GM12878 (cell line): ENCODE data around the gene PHLDA2. TPM values are rescaled to one million over a fixed set of nuclear protein-coding genes. Genes with fewer than 3 reads are reported as not detected.

Experiments
- ATAC-seq: fragments of 200-7000 bp; cut with Tn5 transposase; 3 replicates; pipeline ENCODE4 v1.9.1; 2020; ENCODE audit warnings: mild to moderate bottlenecking, moderate library complexity
- BruUV-seq: library from RNA; stranded (reverse); fragments of 400-500 nt; replicated peaks from 2 replicates; lab custom pipeline; 2021; lab: Mats Ljungman, UMichigan
- CTCF ChIA-PET: fragments of 300-600 bp; sonication (Branson Sonifier 250); formaldehyde crosslinking; extraction: SDS; loops from one replicate; lab custom pipeline; 2021; ENCODE audit warnings: inconsistent platforms; lab: Yijun Ruan, JAX
- POLR2A ChIA-PET: fragments of 350-600 bp; formaldehyde crosslinking; extraction: SDS; loops from one replicate; lab custom pipeline; 2021; ENCODE audit warnings: inconsistent platforms; lab: Charles Lee
- RAD21 ChIA-PET: fragments of 300-600 bp; sonication (Branson Sonifier 250); formaldehyde crosslinking; loops from one replicate; lab custom pipeline; 2023; ENCODE audit warnings: antibody characterized with exemption; ENCODE audit not compliant: unreplicated experiment; lab: Charles Lee
- SMC1A ChIA-PET: fragments of 300-600 bp; sonication (Branson Sonifier 250); formaldehyde crosslinking; loops from one replicate; lab custom pipeline; 2023; ENCODE audit not compliant: unreplicated experiment, uncharacterized antibody; lab: Charles Lee
- DNase-seq: peaks from one replicate; pipeline ENCODE4 v3.0.0-alpha.2; 2011; ENCODE audit warnings: low read depth, low spot score
- FAIRE-seq: peaks from 3 replicates; lab custom pipeline; 2011; peaks lifted over from hg19 to GRCh38; lab: Jason Lieb, UNC
- H2AFZ ChIP-seq: 2 replicates; pipeline ENCODE4 v1.6.0; 2011; ENCODE audit warnings: low read depth, low read length, control low read depth; ENCODE audit not compliant: control insufficient read depth
- H3K27ac ChIP-seq: 2 replicates; pipeline ENCODE4 v1.5.1; 2011; ENCODE audit warnings: control low read depth; ENCODE audit not compliant: control insufficient read depth, insufficient read depth
- H3K27me3 ChIP-seq, 2 experiments: replicated peaks in 1 of 2; 2 replicates each; pipeline versions ENCODE4 v1.6.0 to v1.6.1; 2011; ENCODE audit warnings: low read length in 1 of 2; ENCODE audit not compliant: control insufficient read depth in 2 of 2, insufficient read depth in 2 of 2
- H3K36me3 ChIP-seq, 2 experiments: 2 replicates each; pipeline ENCODE4 v1.5.1; 2011; ENCODE audit warnings: low read length in 1 of 2; ENCODE audit not compliant: control insufficient read depth in 2 of 2, insufficient read depth in 2 of 2
- H3K4me1 ChIP-seq: 2 replicates; pipeline ENCODE4 v1.6.1; 2011; ENCODE audit warnings: mild to moderate bottlenecking, low read length, moderate library complexity, mixed read lengths; ENCODE audit not compliant: control insufficient read depth, insufficient read depth
- H3K4me2 ChIP-seq: 2 replicates; pipeline ENCODE4 v1.6.0; 2011; ENCODE audit warnings: control low read depth; ENCODE audit not compliant: control insufficient read depth, insufficient read depth
- H3K4me3 ChIP-seq: fragments of 200-600 bp; sonication (generic); 2 replicates; pipeline ENCODE4 v1.5.1; 2016
- H3K79me2 ChIP-seq: 2 replicates; pipeline ENCODE4 v1.6.0; 2011; ENCODE audit warnings: low read length; ENCODE audit not compliant: control insufficient read depth, insufficient read depth
- H3K9ac ChIP-seq: 2 replicates; pipeline ENCODE4 v1.8.0; 2011; ENCODE audit warnings: low read length, control low read depth, mixed read lengths; ENCODE audit not compliant: control insufficient read depth, insufficient read depth
- H3K9me3 ChIP-seq: replicated peaks from 3 replicates; pipeline ENCODE4 v1.5.1; 2011; ENCODE audit warnings: mild to moderate bottlenecking, low read length; ENCODE audit not compliant: control insufficient read depth, insufficient read depth
- H4K20me1 ChIP-seq: 2 replicates; pipeline ENCODE4 v1.6.0; 2011; ENCODE audit not compliant: control insufficient read depth, insufficient read depth
- CBFB ChIP-seq: IDR thresholded peaks from 2 replicates; pipeline ENCODE4 v1.6.1; 2016; ENCODE audit warnings: antibody characterized with exemption, low read depth
- CHD1 ChIP-seq: IDR thresholded peaks from 2 replicates; pipeline ENCODE4 v1.6.1; 2012; ENCODE audit warnings: low read depth, low read length, improper control_type of control experiment
- GATAD2B ChIP-seq: fragments of 450-650 bp; conservative IDR thresholded peaks from 2 replicates; pipeline ENCODE4 v1.6.1; 2017; ENCODE audit warnings: low read depth, mild to moderate bottlenecking, moderate library complexity
- HDAC6 ChIP-seq: fragments of 200-600 bp; sonication (generic); IDR thresholded peaks from one replicate; pipeline ENCODE4 v1.8.0; 2017; ENCODE audit warnings: antibody characterized with exemption; ENCODE audit not compliant: unreplicated experiment
- IKZF1 ChIP-seq: fragments of 450-650 bp; conservative IDR thresholded peaks from 2 replicates; pipeline ENCODE4 v1.6.1; 2017; ENCODE audit warnings: antibody characterized with exemption, mild to moderate bottlenecking
- MEF2B ChIP-seq: fragments of 450-650 bp; IDR thresholded peaks from 2 replicates; pipeline ENCODE4 v1.6.1; 2018; ENCODE audit warnings: mild to moderate bottlenecking, moderate library complexity; ENCODE audit not compliant: partially characterized antibody, poor library complexity, severe bottlenecking
- NFYB ChIP-seq: IDR thresholded peaks from 2 replicates; pipeline ENCODE4 v1.6.1; 2011; ENCODE audit warnings: low read depth, mild to moderate bottlenecking, low read length, improper control_type of control experiment, moderate library complexity; ENCODE audit not compliant: insufficient read depth
- POLR2AphosphoS2 ChIP-seq: IDR thresholded peaks from 2 replicates; pipeline ENCODE4 v1.6.1; 2011; ENCODE audit warnings: low read depth, mild to moderate bottlenecking, low read length, improper control_type of control experiment, moderate library complexity
- SREBF2 ChIP-seq: IDR thresholded peaks from 2 replicates; pipeline ENCODE4 v1.6.1; 2012; ENCODE audit warnings: mild to moderate bottlenecking, low read length
- YY1 ChIP-seq: IDR thresholded peaks from 2 replicates; pipeline ENCODE4 v1.6.1; 2011; ENCODE audit warnings: low read depth, mild to moderate bottlenecking, low read length
- ZNF207 ChIP-seq: fragments of 450-650 bp; IDR thresholded peaks from 2 replicates; pipeline ENCODE4 v1.6.1; 2014; ENCODE audit warnings: antibody characterized with exemption, mild to moderate bottlenecking, borderline replicate concordance
- WGBS: methylation state at CpG from one replicate; pipeline ENCODE4 v1.1.6; 2016; ENCODE audit warnings: low lambda C conversion rate; ENCODE audit not compliant: insufficient replicate concordance, insufficient coverage; ENCODE audit errors: missing lambda C conversion rate; 5-methylcytosine and 5-hydroxymethylcytosine counted together
- in situ Hi-C: fragments of 300-500 bp; cut with MboI; formaldehyde crosslinking; loops from 9 replicates; pipeline ENCODE4 v1.14.3; 2018; ENCODE audit warnings: mixed read lengths
- intact Hi-C: fragments of 100-400 bp; cut with micrococcal nuclease; formaldehyde crosslinking; loops from one replicate; pipeline ENCODE4 v1.14.2; 2022; ENCODE audit not compliant: unreplicated experiment
- polyA plus RNA-seq, 11 experiments: library from polyadenylated mRNA; depleted of rRNA in 4 of 11; unstranded in 6 of 11; stranded (reverse) in 5 of 11; fragments of >200 nt; fragmentation: Nextera tagmentation in 4 of 11; fragmentation: Illumina TruSeq in 1 of 11; extraction: Ambion mirVana in 4 of 11; extraction: Trizol in 1 of 11; gene quantifications; 1 replicate in 1 of 11; 2 replicates in 10 of 11; pipeline versions ENCODE4 v1.2.1 to v1.2.3, GENCODE V29; 2011 to 2016; ENCODE audit warnings: inconsistent platforms in 2 of 11, missing spikeins in 2 of 11, low read depth in 1 of 11
- total RNA-seq, 4 experiments: library from RNA; depleted of rRNA in 3 of 4; stranded (reverse); fragments of >200 nt in 3 of 4; fragmentation: Illumina TruSeq in 1 of 4; extraction: Trizol in 1 of 4; gene quantifications; 2 replicates each; pipeline versions ENCODE4 v1.2.1 to v1.2.3, GENCODE V29; 2013 to 2021
- TF ChIP-seq, protein P1 (sequence below): IDR thresholded peaks from 2 replicates; pipeline ENCODE4 v1.6.1; 2012; ENCODE audit warnings: mild to moderate bottlenecking, low read depth, low read length

PHLDA2 gene
- total and polyA plus RNA-seq, 10 of the 15 experiments (the other 5 are each of a cell fraction or from before 2014, with no cell fraction given) = 0.15 to 0.49 (median 0.16) TPM; not detected in 7

DNA sequence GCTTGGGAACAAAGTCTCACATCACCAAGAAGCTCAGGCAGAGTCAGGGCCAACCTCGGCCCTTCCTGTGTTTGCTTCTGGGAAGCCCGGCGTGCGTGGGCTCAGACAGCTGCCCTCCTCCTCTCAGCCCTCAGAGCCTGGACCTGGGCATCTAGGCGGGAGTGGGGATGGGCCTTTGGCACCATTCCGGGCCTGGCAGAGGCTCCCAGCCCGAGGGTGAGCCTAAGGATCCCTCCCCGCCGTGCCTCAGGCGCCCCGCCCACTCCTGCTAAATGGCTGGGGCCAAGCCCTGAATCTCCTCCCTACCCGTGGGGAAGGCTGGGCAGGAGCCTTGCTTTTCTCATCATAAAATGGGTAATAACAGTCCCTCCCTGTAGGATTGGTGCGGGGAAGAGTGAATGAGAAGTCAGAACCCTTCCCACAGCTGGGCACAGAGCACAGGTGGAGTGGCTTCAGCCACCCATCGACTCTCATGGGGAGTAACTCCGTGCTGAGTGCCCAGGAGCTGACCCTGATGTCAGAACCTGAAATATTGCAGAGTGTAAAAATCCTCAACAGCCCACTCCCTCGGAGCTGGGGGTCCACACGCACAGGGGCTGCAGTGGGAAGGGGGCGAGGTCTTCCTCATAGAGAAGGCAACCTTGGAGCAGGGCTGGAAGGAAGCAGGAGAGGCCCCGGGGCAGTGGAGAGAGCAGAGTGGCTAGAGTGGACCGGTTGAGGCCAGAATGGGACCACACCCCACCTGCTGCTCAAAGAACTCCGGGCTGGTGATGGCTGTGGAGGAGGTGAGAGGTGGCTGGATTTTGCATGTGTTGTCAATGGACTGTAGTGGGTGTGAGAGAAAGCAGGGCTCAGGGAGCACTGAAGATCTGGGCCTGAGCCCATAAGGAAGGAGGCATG is 24.8 kb downstream of the PHLDA2 start:
- POLR2A ChIA-PET = no interaction called here
- H3K4me2 ChIP-seq = no peak overlapping the region

More for the DNA sequence above, 24.8 kb downstream of the PHLDA2 start:
- SMC1A ChIA-PET = no interaction called here
- BruUV-seq = no TSS peak
- WGBS = 79% methylated on average over 21 of the region's 21 CpGs
- FAIRE-seq (no peak), ATAC-seq (no peak), DNase-seq (no peak)
- Histone ChIP-seq H3K9me3 (no peaks in the 10 kb centered on the region; the same call in 2 of the 3 replicates), H3K4me3 (no peak overlapping the region), H3K4me1 (peaks cover 14% of the 10 kb centered on the region; the same call in 1 of the 2 replicates), H3K27ac (no peak overlapping the region), H4K20me1 (no peaks in the 10 kb centered on the region), H3K79me2 (no peaks in the 10 kb centered on the region; the same call in 1 of the 2 replicates), H3K36me3 (no peaks in the 10 kb centered on the region), H3K9ac (no peak overlapping the region), H2AFZ (no peak overlapping the region), H3K27me3 (no peaks in the 10 kb centered on the region)
- no peak for TF ChIP-seq MEF2B
- TF ChIP-seq GATAD2B = no peak
- TF ChIP-seq YY1 = no peak
- TF ChIP-seq NFYB = no peak
- TF ChIP-seq CBFB = no peak
- TF ChIP-seq, protein P1, sequence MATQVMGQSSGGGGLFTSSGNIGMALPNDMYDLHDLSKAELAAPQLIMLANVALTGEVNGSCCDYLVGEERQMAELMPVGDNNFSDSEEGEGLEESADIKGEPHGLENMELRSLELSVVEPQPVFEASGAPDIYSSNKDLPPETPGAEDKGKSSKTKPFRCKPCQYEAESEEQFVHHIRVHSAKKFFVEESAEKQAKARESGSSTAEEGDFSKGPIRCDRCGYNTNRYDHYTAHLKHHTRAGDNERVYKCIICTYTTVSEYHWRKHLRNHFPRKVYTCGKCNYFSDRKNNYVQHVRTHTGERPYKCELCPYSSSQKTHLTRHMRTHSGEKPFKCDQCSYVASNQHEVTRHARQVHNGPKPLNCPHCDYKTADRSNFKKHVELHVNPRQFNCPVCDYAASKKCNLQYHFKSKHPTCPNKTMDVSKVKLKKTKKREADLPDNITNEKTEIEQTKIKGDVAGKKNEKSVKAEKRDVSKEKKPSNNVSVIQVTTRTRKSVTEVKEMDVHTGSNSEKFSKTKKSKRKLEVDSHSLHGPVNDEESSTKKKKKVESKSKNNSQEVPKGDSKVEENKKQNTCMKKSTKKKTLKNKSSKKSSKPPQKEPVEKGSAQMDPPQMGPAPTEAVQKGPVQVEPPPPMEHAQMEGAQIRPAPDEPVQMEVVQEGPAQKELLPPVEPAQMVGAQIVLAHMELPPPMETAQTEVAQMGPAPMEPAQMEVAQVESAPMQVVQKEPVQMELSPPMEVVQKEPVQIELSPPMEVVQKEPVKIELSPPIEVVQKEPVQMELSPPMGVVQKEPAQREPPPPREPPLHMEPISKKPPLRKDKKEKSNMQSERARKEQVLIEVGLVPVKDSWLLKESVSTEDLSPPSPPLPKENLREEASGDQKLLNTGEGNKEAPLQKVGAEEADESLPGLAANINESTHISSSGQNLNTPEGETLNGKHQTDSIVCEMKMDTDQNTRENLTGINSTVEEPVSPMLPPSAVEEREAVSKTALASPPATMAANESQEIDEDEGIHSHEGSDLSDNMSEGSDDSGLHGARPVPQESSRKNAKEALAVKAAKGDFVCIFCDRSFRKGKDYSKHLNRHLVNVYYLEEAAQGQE = no peak
- TF ChIP-seq POLR2AphosphoS2 = no peak
- TF ChIP-seq SREBF2 = no peak
- TF ChIP-seq IKZF1 = no peak
- no peak for TF ChIP-seq HDAC6
- TF ChIP-seq ZNF207 = no peak
- no peak for TF ChIP-seq CHD1
- intact Hi-C loops (no loop called here), in situ Hi-C loops (no loop called here)
- CTCF ChIA-PET = interaction anchor here (1.7 to 4.4 kb wide), 4 partner anchors 12 to 187 kb away, joined by 4 to 28 read pairs (median 11); no protein-coding TSS in a partner anchor
- RAD21 ChIA-PET = no interaction called here
